NCI-H524 (cell line): ENCODE measurements around the gene DIS3L.
"Not testable (repeated sequence)": the region's sequence is repeated elsewhere in the genome, so short reads cannot be mapped to it uniquely, and the experiment has no call there.

Experiments used
- DNase-seq, 2 experiments: peaks; one replicate each; lab custom pipeline; 2025; lab: John Stamatoyannopoulos, UW

DIS3L gene

DNA sequence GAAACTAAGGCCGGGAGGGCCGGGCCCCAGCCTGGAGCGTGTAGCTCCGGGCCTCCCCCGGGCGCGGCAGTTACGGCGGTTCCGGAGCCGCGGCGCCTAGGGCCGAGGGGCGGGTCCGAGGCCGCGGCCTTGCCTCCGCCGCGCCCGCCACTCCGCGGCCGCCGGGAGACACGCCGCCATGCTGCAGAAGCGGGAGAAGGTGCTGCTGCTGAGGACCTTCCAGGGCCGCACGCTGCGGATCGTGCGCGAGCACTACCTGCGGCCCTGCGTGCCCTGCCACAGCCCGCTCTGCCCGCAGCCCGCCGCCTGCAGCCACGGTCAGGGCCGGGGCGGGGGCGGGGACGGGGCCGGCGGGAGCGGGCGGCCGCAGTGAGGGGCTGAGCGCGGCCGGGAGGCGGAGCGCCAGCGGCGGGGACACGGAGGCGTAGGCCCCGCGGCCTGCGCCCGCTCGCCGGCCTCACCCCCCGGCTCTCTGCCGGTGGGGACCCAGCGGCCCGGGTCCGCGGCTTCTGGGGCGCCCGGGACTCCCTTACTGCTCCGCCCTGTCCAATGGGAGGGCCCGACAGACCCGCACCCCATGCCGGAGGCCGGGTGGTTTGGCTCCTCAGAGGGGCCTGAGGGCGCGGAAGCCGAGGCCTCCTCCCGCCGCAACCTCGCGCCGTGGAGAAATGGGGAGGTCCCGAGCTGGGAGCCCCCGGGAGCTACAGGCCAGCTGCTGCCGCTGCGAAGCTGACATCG, at the start of gene DIS3L:
TSS of gene DIS3L (plus strand) at position 150 of the 738 bp plus-strand sequence. CDS start at position 179, 29 bp downstream.
- DNase-seq, result peak; percentile 54 to 62

DNA sequence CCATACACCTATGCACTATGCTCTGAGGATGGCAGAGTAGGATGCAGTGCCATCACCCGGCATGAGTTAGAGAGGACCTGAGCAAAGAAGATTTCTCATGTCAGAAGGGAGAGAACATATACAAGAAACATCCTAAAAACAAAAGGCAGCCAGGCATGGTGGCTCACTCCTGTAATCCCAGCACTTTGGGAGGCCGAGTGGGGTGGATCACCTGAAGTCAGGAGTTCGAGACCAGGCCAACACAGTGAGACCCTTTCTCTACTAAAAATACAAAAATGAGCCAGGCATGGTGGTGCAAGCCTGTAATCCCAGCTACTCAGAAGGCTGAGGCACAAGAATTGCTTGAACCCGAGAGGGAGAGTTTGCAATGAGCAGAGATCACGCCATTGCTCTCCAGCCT, 47.5 kb upstream of the DIS3L start:
- not testable (repeated sequence) for DNase-seq

DNA sequence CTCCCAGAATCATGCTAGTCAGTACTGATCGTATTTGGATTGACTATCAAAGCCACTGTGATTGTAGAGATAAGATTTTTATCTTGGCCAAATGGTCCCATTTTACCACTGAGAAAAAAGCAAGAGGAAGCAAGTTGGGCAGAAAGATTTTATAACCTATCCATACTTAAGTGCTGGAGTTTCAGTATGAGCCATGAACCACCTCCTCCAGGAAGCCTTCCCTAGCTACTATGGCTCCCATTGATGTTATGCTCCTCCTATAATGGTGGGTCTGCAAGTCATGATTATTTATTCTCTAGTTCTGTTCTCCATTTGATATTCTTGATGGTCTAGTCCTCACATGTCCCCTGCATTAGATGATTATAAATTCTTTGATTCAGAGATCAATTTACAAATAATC, 46.4 kb upstream of the DIS3L start:
- DNase-seq, result no peak

DNA sequence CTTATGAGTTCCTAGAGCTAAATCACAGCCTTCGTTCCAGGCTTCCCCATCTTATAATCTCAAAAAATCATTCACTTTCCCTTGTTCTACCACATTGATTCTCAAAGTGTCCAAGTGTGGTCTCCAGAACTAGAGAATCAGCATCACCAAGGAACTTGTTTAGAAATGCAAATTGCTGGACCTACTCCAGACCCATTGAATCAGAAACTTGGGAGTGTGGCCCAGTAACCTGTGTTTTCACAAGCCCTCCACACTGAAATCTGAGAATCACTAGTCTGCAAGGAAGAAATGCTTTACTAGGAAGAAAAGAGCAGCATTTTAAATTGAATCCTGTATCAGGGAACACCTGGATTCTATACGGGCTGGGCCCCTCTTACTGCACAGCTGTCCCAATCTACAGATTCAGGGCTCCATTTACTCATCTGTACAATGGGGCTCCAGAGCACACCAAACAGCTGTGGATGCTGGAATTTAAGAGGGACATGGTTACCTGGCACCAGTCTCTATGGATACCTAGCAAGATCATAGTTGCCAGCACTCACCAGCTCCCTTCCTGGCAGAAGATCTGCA, 43.7 kb upstream of the DIS3L start:
- no peak for DNase-seq

DNA sequence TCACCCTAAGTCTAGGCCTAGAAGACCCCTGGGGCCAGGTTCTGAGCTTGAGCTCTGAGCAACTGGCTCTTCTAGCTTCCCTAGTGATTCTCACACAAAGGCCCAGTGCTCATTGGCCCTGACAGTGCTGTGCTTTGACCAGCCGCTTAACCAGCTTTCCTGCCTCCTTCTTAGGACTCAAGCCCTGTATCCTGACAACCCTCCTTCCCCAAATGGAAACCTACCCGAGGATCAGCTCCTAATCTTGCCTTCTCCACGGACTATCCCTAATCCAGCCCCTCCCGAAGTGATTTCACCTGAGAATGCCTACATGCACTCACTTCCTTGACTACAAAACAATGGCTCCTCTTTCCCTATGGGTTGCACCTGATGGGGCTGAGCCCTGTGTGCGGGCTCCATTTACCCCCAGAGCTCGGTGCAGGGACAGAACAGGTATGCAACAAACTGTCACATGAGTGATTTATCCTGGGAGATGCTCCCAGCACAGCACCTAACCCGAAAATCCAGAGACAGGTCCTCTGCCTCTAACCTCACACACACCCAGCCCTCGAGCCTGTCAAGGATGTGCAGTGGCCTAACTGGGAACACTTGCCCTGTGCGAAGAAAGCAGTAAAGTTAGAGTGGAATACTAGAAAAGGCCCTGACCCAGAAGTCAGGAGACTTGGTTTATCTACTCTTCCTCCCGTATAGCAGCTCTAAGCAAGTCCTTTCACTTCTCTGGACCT, 42.1 kb upstream of the DIS3L start:
- DNase-seq, result no peak

DNA sequence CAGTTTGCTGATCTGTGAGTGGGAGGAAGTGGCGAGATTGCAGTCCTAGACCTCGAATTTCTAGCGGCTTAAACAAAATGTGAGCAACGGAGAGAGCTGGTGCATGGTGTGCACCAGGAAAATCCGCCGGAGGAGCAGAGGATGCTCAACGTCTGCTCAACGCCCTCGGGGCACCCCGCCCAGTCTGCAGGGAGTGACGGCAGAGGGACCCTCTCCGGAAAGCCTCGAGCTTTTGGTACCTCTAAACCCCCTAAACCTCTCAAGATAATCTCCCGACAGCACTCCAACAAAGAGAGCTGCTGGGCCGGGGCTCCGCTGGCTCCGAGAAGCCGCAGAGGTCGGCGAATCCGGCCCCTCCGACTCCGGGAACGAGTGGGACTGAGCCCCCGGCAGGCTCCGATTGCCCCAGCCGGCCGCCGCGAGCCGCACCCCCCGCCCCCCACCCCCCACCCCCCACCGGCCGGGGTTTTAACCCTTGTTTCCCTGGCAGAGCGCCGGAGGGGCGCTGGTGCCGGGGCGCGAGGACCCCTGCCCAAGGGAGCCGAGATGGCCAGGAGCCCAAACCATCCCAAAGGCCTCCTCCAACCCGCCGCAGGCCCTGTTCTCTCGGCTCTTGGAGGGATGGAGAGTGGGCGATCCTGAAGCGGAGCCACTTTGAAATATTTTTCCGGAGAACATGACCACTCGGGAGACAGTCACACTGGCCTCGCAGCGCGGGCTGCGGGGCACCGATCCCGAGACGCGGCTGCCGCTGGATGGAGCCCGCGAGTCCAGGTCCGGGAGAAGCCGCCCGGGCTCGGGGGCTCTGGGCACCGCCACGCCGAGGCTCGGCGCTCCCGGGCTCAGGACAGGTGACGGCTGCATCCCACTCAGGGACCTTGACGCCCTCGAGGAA, 41.3 kb upstream of the DIS3L start:
- peak; percentile 32 to 66 for DNase-seq

DNA sequence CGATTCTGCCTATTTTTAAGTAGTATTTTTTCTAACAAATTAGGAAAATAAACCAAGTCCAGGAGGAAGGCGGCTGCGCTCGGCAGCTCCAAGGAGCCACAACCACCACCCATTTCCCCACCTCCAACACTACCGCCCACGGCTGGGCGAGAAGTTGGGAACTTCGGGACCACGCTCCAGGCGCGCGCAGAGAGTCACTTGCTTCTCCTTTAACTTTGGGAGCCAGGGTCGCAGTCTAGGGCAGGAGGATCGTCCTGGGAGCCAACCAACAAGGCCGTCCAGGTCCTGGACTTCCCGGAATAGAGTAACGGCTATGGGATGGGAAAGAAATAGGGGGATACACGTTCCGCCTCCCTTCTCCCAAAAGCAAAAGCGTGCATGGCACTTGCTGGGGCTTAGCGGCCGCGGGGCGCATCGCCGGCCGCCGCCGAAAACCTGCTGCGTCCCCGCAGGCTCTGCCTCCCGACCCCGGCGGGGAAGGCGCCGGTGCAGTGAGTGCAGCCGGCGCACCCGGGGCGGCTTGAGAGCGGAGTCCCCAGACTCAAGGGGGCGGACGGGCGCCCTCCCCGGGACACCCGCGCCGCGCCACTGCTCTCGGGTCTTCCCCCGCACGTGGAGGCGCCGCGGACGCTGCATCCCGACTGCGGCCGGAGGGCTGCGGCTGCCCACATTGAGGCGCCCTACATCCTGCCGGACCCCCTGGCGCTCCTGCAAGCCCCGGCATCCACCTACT, 40.5 kb upstream of the DIS3L start:
- DNase-seq, result peak; percentile 34 to 56

DNA sequence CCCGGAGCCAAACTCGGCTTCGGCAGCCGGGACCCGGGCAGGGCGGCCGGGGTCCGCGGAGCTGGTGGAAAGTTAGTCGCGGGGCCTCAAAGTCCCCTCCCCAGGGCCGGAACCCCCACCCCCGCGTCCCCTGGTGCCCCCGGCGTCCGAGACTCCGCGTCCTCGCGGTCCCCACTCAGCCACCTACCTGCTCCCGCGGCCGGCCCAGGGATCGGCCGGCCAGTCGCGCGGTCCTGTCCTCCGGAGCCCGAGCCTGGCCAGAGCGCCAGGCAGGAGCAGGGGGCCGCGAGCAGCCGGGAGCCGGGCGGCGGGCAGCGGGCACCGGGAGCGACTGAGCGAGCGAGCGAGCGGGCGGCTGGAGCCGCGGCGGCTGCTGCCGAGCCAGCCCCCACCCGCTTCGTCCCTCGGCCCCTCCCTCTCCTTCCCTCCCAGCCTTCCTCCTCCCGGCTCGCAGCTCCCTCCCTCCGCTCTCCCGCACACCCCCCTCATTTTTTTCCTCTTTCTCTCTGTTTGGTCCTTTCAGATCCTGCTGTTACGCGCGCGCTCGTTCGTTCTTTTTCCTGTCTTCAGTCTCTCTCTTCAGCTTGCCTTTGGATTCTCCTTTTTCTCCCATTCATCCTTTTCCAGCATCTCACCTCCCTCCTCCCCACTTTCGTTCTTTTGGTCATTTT, 39.8 kb upstream of the DIS3L start, which contains the start of gene MEGF11:
TSS of gene MEGF11 (minus strand) at position 333 of the 671 bp plus-strand sequence. CDS start 125,347 bp downstream, outside the sequence.
- DNase-seq, result peak; percentile 34 to 58

DNA sequence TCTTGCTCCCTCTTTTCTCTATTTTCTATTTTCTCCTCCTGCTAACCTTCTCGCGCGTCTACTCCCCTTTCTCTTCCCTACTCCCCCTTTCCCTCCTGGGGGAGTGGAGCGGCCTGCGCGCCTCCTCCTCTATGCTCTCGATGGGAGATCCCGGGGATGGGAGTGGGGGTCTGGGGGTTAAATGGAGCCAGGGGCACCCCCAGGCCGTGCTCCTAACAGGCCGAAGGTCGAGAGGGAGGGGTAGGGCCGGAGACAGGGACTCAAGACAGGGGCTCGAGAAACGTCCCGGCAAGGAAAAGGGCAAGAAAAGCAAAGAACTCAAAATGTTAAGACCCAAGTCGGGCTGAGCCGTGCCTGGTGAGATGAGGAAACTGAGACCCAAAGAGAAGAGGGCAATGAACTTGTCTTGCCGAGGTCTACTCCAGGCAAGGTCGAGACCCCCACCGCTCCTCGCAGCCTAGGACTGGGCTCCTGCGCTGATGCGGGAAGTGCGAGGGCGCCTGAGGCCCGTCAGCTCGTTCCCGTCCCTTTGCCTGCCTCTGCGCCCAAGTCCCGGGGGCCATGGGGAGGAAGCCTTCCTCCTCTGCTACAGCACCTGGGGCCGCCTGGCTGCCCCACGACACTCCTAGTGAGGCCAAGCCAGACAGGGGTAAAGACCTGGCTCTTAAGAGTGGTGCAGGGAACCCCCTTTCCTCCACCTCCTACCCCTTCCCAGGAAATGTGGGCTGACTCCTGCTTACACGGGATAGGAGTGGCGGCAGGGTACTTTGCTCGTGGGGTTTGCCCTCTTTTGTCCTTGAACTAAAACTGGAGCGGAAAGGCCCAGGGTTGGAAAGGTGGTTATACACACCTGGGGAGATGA, 39.0 kb upstream of the DIS3L start:
- no peak for DNase-seq

DNA sequence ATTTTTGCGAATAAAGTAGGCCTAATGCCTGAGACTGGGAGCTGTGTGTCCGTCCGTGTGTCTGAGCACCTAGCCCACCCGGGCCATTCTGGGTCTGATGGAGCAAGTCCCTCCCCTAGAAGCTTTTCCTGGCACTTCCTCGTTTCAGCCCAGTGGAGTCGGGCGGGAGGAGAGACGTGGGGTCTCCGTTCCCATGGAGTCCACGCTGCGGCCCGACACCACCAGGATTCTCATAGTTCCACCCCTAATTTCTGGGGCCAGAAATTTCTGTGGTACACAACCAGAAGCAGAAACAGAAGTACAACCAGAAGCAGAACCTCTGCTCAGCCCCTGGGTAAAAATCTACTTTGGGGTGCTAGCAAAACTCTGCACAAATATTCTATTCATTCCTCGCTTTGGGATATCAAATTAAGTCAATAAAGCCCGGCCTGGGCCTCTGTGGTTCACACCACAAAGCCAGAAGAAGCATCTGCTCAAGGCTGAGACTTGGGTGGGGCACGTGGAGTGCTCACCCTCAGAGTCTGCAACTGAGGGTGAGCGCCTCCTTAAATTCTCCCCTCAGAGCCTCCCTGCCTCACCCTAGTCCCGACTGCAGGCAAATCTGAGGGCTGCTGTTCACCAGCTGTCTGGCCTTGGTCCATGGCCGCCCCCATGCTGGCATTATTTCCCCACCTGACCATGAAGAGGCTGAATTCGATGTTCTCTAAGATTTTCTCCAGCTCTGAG, 38.3 kb upstream of the DIS3L start:
- DNase-seq, result no peak

DNA sequence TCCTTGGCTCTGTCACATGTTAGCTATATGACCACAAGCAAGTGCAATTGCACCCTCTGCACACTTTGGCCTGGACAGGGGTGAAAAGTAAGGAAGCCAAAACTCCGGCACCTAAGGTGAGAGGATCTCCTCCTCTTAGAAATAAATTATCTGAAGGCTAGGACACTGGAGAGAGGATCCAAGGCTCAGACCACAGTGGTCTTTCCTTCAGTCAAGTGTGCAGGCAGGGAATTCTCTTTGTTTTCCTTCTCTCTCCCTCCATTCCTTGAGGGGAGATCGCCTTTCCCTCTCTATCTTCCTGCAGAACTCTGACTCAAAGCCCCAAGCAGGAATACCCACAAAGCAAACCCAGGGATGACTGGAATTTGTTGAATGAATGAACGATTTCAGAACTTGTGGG, 36.7 kb upstream of the DIS3L start:
- no peak for DNase-seq

DNA sequence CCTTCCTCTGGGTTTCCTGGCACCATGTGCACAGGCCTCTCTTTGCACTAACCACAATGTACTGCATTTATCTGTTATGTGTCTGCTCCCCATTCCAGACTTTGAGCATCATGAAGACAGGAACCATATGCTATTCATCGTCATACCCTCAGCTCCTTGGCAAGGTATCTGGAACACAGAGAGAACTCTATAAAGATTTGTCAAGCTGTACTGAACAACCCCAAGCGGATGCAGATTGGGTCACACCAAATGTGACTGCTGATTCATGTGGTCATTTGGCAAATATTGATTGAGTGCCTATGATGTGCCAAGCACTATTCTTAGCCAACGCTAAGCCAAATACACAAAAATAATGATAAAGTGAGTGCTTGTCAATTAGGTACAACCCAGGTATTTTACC, 32.3 kb upstream of the DIS3L start:
- DNase-seq, result no peak

DNA sequence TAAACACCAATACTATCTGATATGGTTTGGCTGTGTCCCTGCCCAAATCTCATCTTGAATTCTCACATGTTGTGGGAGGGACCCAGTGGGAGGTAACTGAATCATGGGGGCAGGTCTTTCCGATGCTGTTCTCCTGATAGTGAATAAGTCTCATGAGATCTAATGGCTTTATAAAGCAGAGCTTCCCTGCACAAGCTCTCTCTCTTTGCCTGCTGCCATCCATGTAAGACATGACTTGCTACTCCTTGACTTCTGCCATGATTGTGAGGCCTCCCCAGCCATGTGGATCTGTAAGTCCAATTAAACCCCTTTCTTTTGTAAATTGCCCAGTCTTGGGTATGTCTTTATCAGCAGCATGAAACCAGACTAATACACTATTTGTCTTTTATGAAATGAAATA, 30.5 kb upstream of the DIS3L start:
- DNase-seq, result not testable (repeated sequence)

DNA sequence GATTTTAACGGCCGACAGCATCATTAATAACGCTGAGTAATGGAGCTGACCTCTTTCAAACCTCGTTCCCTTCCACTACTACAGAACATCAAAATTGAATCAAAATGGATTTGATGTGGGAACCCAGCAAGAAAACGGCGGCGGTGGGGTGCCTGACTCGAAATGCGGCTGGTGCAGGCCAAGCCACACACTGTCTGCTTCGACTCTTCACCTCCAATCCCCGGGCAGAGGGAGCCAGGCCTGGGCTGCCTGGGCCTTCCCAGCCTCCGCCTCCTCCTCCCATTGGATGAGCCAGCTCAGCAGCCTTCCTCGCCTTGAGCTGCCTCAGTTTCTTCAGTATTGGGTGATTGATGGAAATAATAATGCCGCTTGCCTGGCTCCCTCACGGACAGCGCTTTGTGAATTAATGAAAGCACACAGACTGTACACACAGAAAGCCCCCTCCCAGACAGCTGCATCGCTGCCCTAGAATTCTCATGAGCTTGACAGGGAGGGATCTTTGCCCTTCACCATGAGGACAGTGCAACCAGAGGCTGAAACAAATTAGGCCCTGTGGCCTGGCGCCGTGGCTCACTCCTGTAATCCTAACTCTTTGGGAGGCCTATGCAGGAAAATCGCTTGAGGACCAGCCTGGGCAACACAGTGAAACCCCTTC, 28.4 kb upstream of the DIS3L start:
- DNase-seq, result no peak

DNA sequence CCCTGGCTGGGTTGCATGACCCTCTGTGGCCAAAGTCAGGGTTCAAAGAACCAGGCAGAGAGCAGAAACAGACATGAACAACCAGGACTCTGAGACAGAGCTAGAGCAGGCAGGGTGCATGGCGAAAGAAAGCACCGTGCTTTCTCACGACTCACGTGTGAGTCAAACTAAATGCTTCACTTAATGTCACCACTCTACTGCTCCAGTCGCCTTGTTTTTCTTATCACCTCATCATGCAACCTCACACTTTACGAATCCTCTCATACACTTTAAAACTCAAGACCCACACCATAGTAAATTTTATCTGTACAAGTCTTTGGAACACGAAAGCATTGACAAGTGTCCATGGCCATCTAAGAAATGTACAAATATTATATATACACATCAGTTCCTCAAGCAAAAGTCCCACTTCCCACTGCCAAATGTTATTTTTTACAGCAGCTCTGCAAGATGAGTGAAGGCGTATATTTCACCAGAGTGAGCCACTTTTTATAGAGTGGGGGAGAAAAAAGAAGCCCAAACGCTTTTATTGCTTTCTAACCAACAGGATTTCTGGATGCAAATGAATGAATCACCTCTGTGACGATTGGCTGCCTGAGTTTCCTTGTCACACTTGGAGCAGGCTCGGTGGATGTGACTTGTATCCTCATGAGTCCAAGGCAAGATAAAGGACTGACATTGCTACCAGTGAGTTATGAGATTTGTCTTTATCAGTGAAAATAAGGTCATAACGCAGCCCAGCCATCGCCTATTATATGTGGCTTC, 23.9 kb upstream of the DIS3L start:
- peak in 1 of 2 experiments; percentile 27 for DNase-seq

DNA sequence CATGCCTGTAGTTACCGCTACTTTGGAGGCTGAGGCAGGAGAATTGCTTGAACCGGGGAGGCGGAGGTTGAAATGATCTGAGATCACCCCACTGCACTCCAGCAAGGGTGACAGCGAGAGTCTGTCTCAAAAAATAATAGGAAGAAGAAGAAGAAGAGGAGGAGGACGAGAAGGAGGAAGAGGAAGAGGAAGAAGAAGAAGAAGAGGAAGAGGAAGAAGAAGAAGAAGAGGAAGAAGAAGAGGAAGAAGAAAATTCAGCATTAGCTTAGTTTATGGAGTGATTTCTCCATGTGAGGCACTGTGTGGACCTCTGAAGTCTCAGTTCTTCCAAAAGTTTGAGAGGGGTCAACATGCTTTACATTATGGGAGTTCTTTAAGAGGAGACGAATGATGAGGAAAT, 22.4 kb upstream of the DIS3L start:
- DNase-seq, result no peak

DNA sequence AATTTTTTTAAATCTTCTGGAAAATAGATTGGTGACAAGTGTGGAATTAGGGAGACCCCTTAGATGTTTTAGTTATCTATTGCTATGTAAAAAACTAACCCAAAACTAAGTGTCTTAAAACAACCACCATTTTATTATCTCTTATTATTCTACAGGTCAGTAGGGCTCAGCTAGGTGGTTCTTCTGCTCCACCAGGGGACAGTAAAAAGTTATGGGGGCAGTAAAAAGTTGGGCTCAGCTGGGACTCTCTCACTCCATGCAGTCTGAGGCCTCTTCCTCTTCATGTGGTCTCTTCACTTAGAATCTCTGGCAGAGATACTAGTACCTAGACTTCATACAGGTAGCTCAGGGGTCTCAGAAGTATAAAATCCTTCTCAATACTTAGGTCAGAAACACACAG, 18.0 kb upstream of the DIS3L start:
- no peak for DNase-seq

DNA sequence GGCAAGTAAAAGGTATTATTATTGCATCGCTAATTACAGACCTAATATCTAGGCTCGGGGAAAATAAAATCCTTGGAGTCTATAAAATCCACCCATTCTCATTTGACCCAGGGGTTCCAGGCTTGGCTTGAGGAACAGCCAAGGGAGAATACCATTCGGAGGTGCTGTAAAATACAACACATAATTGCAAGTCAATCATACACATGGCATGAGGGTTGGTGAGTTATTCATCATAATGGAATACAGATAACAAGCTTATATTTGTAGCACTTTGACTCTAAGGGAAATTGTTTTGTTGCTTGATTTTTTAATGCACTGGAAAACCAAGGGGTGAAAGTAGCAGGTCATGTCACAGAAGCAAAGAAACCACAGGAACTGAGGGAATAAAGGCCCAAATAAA, 16.8 kb upstream of the DIS3L start:
- DNase-seq, result no peak
